ENCODE results near the gene ZFYVE1.
"Not testable (repeated sequence)": the region's sequence is repeated elsewhere in the genome, so short reads cannot be mapped to it uniquely, and the experiment has no call there.

Gene ZFYVE1
- 18.3 to 40.8 (median 25.8) reads per million in 9 experiments for total RNA-seq

GRCh38 chr14:73026845-73027542 is at the start of gene ZFYVE1:
Gene ZFYVE1 (minus strand): TSS chr14:73027106. CDS start chr14:73024508, 2,598 bp downstream.
- ATAC-seq (replicated peaks) (peak; percentile 98), DNase-seq (peak; percentile 81 to 82 (median 82))
- no peaks in the 10 kb centered on the region for H3K27me3 Mint-ChIP-seq
- peaks cover 31 to 42% of the 10 kb centered on the region in 2 donors for H3K4me1 Mint-ChIP-seq (ENCODE audit: low read depth in 2 of 2)
- H3K36me3 Mint-ChIP-seq (ENCODE audit: insufficient read depth) = peaks cover 25% of the 10 kb centered on the region
- H3K4me3 Mint-ChIP-seq = peak within 1 kb of the TSS; percentile 93 to 97
- H3K9me3 Mint-ChIP-seq = no peaks in the 10 kb centered on the region
- H3K27ac Mint-ChIP-seq = peak within 1 kb of the TSS; percentile 90 to 92

- no peak for DNase-seq
- H3K36me3 Mint-ChIP-seq (ENCODE audit: insufficient read depth) = peaks cover 89% of the 10 kb centered on the region
- H3K4me3 Mint-ChIP-seq = no peak overlapping the region
- ATAC-seq (replicated peaks) = no peak
- H3K9me3 Mint-ChIP-seq = no peaks in the 10 kb centered on the region
- H3K27ac Mint-ChIP-seq = peak overlapping the region in 1 of 2 donors; percentile 46
- peaks cover 11 to 29% of the 10 kb centered on the region in 2 donors for H3K4me1 Mint-ChIP-seq (ENCODE audit: low read depth in 2 of 2)
- no peaks in the 10 kb centered on the region for H3K27me3 Mint-ChIP-seq
Measured at GRCh38 chr14:73069585-73069984, 42.7 kb upstream of the ZFYVE1 start.

GRCh38 chr14:73058922-73059673 is 32.2 kb upstream of the ZFYVE1 start:
- Mint-ChIP-seq H3K4me3 (no peak overlapping the region), H3K36me3 (ENCODE audit: insufficient read depth) (peaks cover 28% of the 10 kb centered on the region), H3K27ac (no peak overlapping the region), H3K27me3 (no peaks in the 10 kb centered on the region), H3K9me3 (no peaks in the 10 kb centered on the region), H3K4me1 (ENCODE audit: low read depth in 2 of 2) (peaks cover 26 to 36% of the 10 kb centered on the region in 2 donors)
- DNase-seq (peak in 1 of 3 experiments; percentile 35), ATAC-seq (replicated peaks) (no peak)

GRCh38 chr14:73058224-73058921 is 31.5 kb upstream of the ZFYVE1 start, which contains the start of gene RBM25:
Gene RBM25 (plus strand): TSS chr14:73058534. CDS start chr14:73071642, 13,108 bp downstream.
- H3K4me1 Mint-ChIP-seq (ENCODE audit: low read depth in 2 of 2) = peaks cover 20 to 30% of the 10 kb centered on the region in 2 donors
- H3K36me3 Mint-ChIP-seq (ENCODE audit: insufficient read depth) = peaks cover 21% of the 10 kb centered on the region
- H3K27me3 Mint-ChIP-seq = no peaks in the 10 kb centered on the region
- DNase-seq (peak; percentile 93 to 97 (median 93)), ATAC-seq (replicated peaks) (peak; percentile 93)
- no peaks in the 10 kb centered on the region for H3K9me3 Mint-ChIP-seq
- no peak within 1 kb of the TSS for H3K27ac Mint-ChIP-seq
- no peak within 1 kb of the TSS for H3K4me3 Mint-ChIP-seq

- H3K4me3 Mint-ChIP-seq = no peak overlapping the region
- H3K9me3 Mint-ChIP-seq = no peaks in the 10 kb centered on the region
- no peak for DNase-seq
- H3K4me1 Mint-ChIP-seq (ENCODE audit: low read depth in 2 of 2) = peaks cover 20 to 26% of the 10 kb centered on the region in 2 donors
- H3K36me3 Mint-ChIP-seq (ENCODE audit: insufficient read depth) = peaks cover 20% of the 10 kb centered on the region
- ATAC-seq (replicated peaks) = no peak
- H3K27ac Mint-ChIP-seq = no peak overlapping the region
- H3K27me3 Mint-ChIP-seq = no peaks in the 10 kb centered on the region
Measured at GRCh38 chr14:73057944-73058223, 31.0 kb upstream of the ZFYVE1 start.

GRCh38 chr14:73055251-73055650 is 28.3 kb upstream of the ZFYVE1 start:
- Mint-ChIP-seq H3K27me3 (no peaks in the 10 kb centered on the region), H3K9me3 (no peaks in the 10 kb centered on the region), H3K4me3 (no peak overlapping the region), H3K27ac (peak overlapping the region in 1 of 2 donors; percentile 69), H3K36me3 (ENCODE audit: insufficient read depth) (peaks cover 3% of the 10 kb centered on the region), H3K4me1 (ENCODE audit: low read depth in 2 of 2) (peaks cover 9 to 10% of the 10 kb centered on the region in 2 donors)
- ATAC-seq (replicated peaks) = no peak
- DNase-seq = no peak

GRCh38 chr14:73049428-73049827 is 22.5 kb upstream of the ZFYVE1 start:
- H3K27ac Mint-ChIP-seq = no peak overlapping the region
- H3K4me3 Mint-ChIP-seq = no peak overlapping the region
- H3K4me1 Mint-ChIP-seq (ENCODE audit: low read depth in 2 of 2) = no peaks in the 10 kb centered on the region
- H3K36me3 Mint-ChIP-seq (ENCODE audit: insufficient read depth) = peaks cover 2% of the 10 kb centered on the region
- ATAC-seq (replicated peaks) = no peak
- no peaks in the 10 kb centered on the region for H3K9me3 Mint-ChIP-seq
- no peaks in the 10 kb centered on the region for H3K27me3 Mint-ChIP-seq
- no peak for DNase-seq

GRCh38 chr14:73047808-73048207 is 20.9 kb upstream of the ZFYVE1 start:
- H3K27ac Mint-ChIP-seq = no peak overlapping the region
- H3K27me3 Mint-ChIP-seq = no peaks in the 10 kb centered on the region
- no peak for DNase-seq
- no peak overlapping the region for H3K4me3 Mint-ChIP-seq
- H3K36me3 Mint-ChIP-seq (ENCODE audit: insufficient read depth) = no peaks in the 10 kb centered on the region
- H3K4me1 Mint-ChIP-seq (ENCODE audit: low read depth in 2 of 2) = no peaks in the 10 kb centered on the region
- no peak for ATAC-seq (replicated peaks)
- H3K9me3 Mint-ChIP-seq = no peaks in the 10 kb centered on the region

GRCh38 chr14:73036706-73037450 is 10.0 kb upstream of the ZFYVE1 start:
- H3K36me3 Mint-ChIP-seq (ENCODE audit: insufficient read depth); H3K4me3 Mint-ChIP-seq; DNase-seq; ATAC-seq (replicated peaks); H3K27me3 Mint-ChIP-seq; H3K4me1 Mint-ChIP-seq (ENCODE audit: low read depth in 2 of 2); H3K27ac Mint-ChIP-seq; H3K9me3 Mint-ChIP-seq: not testable (repeated sequence)

GRCh38 chr14:73027984-73028383 is 1.1 kb upstream of the ZFYVE1 start:
- Mint-ChIP-seq H3K27ac (peak overlapping the region in 1 of 2 donors; percentile 92), H3K27me3 (no peaks in the 10 kb centered on the region), H3K4me1 (ENCODE audit: low read depth in 2 of 2) (peaks cover 25 to 34% of the 10 kb centered on the region in 2 donors), H3K9me3 (no peaks in the 10 kb centered on the region), H3K4me3 (peak overlapping the region in 1 of 2 donors; percentile 97), H3K36me3 (ENCODE audit: insufficient read depth) (peaks cover 18% of the 10 kb centered on the region)
- ATAC-seq (replicated peaks) (no peak), DNase-seq (no peak)

GRCh38 chr14:73027546-73027945 is 640 bp upstream of the ZFYVE1 start:
- peaks cover 21% of the 10 kb centered on the region for H3K36me3 Mint-ChIP-seq (ENCODE audit: insufficient read depth)
- peaks cover 28 to 37% of the 10 kb centered on the region in 2 donors for H3K4me1 Mint-ChIP-seq (ENCODE audit: low read depth in 2 of 2)
- H3K27ac Mint-ChIP-seq = peak overlapping the region; percentile 90 to 92
- ATAC-seq (replicated peaks) = no peak
- peak overlapping the region; percentile 93 to 97 for H3K4me3 Mint-ChIP-seq
- H3K9me3 Mint-ChIP-seq = no peaks in the 10 kb centered on the region
- no peaks in the 10 kb centered on the region for H3K27me3 Mint-ChIP-seq
- no peak for DNase-seq

- Mint-ChIP-seq H3K9me3 (no peaks in the 10 kb centered on the region), H3K27me3 (no peaks in the 10 kb centered on the region), H3K27ac (peak overlapping the region; percentile 90 to 92), H3K36me3 (ENCODE audit: insufficient read depth) (peaks cover 25% of the 10 kb centered on the region), H3K4me1 (ENCODE audit: low read depth in 2 of 2) (peaks cover 34 to 49% of the 10 kb centered on the region in 2 donors), H3K4me3 (peak overlapping the region; percentile 93 to 97)
- ATAC-seq (replicated peaks) = no peak
- DNase-seq = peak in 2 of 3 experiments; percentile 2 to 6
Measured at GRCh38 chr14:73026243-73026844, 562 bp downstream of the ZFYVE1 start.

Data from effector memory CD8-positive, alpha-beta T cell (primary cell).